Activated CD4-positive, alpha-beta T cell treated with anti-CD3 and anti-CD28 coated beads for 4 hours (primary cell): ENCODE measurements around the gene SLC25A48.

Experiments
- DNase-seq, 2 donors: peaks; one replicate each; pipeline ENCODE4 v3.0.0-alpha.2; 2020

The SLC25A48 gene

DNA sequence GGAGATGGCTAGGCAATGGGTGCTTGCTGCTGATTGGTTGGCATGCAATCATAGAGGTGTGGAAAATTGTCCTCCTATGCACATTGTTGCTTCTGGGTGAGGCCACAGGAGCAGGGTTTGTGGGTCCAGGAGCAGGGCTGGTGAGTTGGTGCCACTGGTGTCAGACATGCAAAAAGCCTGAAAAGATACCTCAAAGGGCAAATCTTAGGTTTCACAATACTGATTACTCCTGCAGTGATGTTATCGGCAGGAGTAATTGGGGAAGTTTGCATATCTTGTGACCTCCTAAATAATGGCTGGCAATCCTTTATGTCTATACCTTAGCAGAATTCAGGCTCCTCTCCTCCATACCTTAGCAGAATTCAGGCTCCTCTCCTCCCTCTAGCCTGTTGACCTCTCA, 25.2 kb downstream of the SLC25A48 start:
- no peak for DNase-seq

DNA sequence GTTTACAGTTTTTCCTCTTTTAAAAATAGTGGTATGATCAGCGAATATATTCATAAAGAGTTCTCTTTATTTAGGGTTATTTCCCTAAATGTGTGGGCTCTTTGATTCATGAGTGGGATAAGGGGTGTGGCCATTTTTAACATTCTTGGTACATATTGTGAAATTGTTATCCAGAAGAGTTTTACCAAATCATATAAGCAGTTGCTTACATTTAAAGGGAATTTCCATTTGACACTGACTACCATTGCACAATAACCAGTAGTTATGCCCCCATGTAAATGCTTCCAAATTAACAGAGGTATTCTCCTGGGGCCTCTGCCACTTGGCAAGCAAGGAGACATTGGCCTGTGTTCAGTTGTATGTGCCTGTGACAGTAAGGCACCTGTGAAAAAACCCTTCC, 27.2 kb downstream of the SLC25A48 start:
- DNase-seq, result no peak

DNA sequence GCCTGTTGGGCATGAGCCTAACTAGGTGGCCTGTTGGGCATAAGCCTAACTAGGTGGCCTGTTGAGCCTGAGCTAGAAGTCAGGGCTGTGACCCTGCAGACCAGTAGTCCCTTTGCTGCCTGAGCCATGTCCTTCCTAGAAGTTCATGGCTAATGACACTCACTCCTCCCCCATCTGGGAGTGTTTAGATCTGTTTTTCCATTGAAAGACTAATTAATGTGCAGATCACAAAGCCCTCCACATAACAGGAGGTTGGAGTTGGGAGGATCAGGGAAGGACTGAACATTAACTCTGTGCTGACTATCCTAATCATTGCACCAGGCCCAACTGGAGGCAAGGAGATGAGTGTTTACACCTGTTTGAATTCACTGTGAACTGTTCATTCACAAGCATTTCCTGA, 27.6 kb downstream of the SLC25A48 start:
- no peak for DNase-seq

DNA sequence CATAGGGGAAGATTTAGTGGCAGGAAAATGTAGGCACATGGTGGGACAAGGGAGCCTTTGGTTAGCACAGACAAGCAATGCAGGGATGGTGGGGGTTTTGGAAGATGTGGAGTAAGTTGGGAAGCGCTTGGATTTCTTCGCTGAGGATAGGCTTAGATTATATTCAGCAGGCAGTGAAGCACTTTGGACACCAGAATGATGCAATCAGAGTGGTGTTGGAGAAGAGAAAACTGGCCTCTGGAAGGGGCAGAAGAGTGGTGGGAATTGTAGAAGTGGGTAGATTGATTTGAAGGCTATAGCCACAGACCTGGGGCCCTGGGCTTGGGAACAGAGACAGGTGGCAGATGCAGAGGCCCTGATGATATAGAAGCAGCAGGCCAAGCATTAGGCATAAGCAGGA, 28.3 kb downstream of the SLC25A48 start:
- DNase-seq, result no peak

DNA sequence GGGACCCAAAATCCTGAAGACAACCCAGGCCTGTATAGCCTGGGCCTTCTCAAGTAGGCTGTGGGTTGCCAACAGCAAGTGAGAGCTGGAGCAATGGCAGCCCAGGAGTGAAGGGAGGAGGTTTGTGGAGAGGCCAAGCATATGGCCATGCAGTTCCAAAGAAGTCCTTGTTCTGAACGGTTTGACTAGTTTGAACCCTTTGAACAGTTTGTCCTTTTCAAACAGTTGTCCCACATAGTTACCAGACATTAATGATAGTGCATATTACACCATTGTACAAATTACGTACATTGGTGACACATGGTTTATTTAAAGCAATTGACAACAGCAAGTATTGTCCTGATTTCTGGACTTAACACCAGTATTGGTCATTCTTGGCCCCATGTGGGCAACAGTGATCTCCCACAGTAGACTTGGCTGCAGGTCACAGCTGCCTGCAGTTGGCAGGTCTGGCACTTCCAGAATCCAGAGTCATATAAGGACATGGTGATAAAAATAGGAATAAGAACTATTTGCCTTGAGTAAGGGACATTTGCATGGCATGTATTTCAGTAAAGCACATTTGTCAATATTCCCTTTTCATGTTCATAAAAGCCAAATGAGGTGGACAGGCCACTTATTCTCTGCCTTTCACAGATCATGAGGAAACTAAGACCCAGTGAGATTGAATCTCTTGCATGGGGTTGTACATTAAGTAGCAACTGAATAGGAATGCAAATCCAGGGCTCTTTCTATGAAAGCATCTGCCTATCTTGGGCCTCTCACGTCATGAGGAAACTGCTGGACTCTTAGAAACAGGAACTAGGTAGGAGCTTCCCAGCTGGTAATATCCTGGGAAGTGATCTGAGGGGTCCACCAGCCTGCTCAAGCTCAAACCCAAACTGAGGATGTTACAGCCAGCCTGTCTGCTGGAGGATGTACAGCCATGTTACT, 30.3 kb downstream of the SLC25A48 start:
- no peak for DNase-seq

DNA sequence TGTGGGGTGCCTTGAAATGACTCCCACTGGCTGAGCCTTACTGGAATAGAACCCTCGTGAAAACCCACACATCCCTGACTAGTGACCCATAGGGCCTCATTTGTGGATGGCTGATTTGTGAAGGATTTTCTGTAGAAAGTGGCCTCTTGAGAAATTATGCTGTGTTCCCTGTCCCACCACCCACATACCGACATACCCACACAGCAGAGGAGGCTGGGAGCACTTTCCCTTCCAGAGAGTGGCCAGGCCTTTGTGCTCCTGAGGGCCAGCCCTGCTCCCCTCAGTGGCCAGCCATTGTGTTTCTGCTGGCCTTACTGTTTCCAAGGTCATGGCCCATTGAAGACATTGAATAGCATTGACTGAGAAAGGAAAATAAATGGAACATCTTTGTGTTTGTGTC, 31.6 kb downstream of the SLC25A48 start:
- no peak for DNase-seq

DNA sequence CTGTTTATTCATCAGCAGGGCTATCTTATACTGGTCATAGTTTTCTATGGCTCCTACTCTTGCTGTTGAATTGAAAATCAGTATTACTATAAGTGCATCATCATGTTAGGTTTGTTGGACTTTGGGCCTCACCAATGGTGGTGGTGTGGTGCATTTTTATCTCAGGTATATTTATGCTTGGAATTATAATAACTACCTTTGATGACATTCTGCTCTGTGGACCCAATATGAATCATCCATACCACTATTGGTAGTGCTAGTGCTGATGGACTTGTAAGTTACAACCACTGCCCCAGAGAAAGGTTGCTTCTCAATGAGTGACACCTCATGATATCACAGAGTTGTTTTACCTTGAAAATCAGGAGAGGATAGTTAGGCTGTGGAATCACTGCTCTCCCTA, 33.1 kb downstream of the SLC25A48 start:
- DNase-seq, result no peak

DNA sequence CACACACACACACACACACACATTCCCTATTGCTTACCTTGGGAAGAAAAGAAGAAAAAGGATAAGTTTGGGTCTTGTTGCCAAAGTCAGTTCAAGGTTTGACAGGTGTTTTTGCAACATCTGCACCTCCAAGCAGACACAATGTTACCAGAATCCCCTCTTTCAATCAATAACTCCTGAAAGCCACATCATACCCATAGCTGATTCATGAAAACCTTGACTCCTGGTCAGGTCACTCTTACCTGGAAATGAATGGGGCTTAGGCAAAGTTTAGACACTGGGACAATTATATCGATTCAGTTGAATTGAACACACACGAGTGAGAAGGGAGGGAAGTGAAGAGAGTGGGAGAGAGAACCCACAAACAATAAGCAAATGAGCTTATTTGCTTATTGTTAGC, 34.2 kb downstream of the SLC25A48 start:
- DNase-seq, result no peak

DNA sequence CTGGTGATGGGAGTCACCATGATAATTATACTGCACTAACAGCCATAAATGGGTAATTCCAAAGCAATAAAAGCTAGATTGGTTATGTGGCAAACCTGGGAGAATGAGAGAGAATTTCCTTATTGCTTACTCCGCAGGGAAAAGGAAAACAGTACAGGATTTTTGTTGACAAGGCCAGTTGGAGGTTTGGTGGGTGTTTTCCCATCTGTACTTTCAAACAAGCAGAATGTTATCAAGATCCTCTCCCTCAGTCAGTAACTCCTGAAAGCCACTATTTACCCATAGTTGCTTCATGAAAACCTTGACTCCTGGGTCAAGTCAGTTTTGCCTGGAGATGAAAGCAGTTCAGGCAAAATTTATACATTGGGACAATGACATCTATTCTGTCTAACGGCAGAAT, 34.8 kb downstream of the SLC25A48 start:
- DNase-seq, result no peak

DNA sequence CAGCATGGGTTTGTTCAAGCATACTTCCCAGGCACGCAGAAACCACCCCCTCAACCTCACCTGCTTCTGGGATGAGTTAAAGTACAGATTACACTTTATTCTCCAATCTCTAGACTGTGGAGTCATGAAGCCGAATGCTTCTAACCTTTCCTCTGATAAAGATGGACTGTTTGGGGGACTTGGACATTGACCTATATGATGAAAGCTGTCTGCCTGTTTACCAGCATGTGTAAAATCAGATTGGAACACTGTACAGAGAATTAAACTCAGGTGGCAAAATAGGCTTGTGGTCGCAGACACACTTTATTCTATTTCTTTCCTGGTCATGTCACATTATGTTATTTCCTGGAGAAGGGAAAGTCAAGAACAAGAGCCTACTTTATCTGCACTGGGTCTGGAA, 35.5 kb downstream of the SLC25A48 start:
- DNase-seq, result no peak

DNA sequence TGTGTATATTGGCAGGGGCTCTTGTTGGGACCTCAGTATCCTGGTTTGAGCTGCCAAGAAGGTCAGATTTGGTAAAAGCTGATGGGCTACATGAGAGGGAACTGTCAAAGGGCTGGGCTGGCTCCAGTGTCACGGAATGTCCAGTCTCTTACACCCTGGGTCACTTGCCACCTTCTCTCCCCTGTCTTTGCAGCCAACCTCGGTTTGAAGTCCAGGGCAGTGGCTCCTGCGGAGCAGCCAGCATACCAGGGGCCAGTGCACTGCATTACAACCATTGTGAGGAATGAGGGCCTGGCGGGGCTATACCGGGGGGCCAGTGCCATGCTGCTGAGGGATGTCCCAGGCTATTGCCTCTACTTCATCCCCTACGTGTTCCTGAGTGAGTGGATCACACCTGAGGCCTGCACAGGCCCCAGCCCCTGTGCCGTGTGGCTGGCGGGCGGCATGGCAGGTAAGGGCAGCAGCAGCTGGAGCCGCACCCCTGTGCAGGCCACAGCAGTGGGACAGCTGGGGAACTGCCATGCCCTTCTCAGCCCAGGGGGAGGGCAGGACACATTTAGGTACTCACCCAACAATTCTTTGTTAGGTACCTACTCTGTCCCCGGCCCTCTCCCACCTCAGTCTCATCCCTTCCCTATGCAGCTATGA, 36.9 kb downstream of the SLC25A48 start:
- no peak for DNase-seq

DNA sequence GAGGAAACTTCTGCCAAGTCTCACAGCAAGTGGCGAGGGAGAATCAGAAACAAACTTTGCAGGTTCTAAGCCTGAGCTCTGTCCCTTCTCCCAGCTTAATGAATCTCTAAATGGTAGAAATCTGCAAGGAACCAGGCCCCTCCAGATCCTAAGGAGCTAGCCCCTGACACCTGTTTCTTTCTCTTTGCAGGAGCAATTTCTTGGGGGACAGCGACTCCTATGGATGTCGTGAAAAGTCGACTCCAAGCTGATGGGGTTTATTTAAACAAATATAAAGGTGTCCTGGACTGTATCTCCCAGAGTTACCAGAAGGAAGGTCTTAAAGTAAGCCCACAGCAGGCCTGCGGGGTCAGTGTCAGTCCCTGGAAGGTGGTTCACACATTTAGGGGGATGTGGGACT, 39.4 kb downstream of the SLC25A48 start:
- no peak for DNase-seq

DNA sequence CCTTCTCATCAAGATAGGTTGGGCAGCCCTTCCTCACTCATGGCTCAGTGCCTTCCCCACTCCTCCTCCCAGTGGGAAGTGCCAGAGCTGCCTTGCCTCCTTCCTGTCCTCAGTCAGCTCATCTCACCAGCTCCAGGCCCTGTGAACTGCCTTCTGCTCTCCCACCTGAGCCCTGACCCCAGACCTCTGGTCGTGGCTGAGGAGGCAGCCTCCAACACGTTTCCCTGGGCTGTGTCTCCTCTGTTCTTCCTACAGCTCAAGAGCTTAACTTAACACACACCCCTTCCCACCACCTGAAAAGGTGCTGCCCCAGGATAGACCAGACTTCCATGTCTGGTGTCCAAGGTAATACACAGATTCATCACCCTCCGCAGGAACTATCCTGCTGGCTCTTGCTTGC, 40.0 kb downstream of the SLC25A48 start:
- no peak for DNase-seq

DNA sequence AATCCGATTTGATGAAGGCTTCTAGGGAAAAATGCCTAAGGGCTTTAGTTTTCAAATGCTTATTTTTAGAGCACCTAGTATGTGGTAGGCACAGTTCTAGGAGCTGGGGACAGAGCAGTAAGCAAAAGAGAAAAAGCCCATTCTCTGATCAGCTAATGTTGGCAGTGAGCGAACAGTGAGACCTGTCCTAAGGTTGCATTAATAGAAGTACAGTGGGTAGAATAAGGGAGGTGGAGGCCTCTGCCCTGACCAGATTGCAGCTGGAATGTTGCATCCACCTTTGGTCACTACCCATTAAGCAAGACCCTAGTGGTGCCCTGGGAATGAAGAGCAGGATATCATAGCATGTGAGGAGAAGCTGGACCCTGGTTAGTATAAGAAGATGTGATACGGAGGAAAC, 41.1 kb downstream of the SLC25A48 start:
- DNase-seq, result no peak

DNA sequence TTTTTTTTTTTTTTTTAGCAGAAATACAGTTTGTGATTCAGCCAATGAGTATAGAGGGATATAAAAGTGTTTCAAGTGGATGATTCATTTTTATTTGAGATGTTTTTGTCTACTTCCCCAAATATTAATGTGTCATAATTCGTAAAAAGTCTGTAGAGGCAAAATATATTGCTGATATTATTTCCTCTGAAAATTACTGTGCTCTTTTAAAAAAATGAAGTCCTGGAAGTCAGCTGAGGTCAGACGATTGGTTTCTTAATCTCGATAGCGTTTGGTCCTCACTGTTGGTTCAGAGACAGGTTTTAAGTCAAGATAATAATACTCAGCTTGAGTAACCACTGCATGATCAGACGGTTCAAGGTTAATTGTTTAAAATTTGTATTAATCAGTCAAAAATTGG, 41.7 kb downstream of the SLC25A48 start:
- DNase-seq, result no peak

DNA sequence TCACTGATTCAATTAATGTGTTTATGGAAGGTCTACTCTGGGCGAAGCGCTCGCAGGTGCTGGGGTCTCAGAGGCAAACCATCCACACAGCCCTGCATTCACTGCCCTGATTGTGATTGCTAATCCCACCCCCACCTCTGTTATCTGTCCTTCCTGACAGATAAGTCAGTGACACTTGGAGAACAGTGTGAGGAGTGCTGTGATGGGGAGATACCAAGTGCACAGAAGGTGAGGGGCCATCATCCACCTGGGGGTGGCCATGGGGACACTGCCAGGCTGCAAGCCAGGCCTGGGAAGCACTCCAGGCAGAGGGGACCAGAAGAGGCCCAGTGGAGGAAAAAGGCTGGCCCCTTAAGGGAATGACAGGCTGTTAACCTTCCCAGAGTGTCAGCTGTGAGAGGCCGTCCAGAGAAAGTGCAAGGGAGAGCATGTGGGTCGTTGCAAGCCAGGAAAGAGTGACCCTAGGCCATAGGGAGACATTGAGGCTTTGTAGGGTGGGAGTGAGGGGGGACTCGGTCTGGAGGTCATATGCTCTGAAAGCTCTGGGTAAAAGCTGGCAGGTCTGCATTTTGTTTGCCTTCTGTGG, 43.2 kb downstream of the SLC25A48 start:
- no peak for DNase-seq

DNA sequence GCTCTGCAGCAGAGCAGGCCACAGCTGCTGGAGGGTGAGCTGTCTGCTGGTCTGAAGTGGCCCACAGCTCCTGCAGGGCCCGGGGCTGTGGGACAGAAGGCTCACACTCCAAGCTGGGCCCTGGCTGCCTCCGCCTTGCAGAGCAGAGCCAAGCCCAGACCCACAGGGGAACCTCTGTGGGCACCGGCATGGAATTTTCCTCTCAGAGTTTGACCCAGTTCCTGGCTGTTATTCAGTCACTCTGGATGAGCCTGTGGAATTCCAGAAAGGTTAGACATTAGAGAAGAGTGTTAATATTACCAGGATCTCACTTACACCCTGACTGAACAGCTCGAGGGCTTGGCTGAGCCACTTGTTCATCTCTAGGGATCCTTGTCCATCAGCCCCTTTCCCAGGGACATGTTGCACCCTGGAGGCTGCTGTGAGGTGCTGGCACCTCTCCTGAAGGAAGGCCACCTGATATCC, 43.7 kb downstream of the SLC25A48 start:
- no peak for DNase-seq

DNA sequence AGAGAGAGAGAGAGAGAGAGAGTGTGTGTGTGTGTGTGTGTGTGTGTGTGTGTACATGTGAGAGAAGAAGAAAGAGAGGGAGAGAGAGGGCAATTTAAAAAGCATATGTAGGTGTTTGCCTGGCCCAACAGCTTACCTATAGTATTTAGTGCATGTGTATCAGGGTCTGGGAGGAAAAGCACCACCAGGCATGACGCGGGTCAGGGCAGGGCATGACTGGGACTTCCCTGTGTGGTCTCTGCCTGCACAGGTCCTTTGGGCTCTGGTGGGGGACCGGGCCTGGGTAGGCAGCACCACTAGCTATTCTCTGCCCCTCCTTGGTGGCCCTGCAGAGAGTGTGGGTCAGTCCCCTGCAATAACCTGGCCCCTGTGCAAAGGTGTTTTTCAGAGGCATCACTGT, 45.1 kb downstream of the SLC25A48 start:
- DNase-seq, result no peak

DNA sequence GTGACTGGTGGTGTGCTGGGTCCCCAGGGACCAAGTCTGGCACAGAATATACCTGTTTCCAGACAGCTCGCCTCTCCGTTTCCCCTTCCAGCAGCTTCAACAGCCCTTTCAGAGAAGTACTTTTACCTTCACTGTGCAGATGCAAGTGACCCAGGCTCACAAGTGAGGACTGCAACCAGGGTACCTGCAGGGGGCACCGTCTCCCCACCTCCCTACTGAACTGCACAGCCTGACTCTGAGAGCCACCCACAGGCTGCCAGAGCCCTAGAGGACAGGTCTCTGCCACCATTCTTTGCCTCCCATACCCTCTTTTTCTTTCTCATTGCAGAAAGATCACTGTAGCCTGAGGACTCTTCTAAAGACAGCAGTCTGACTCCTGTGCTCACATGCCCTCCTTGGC, 45.8 kb downstream of the SLC25A48 start:
- DNase-seq, result no peak

DNA sequence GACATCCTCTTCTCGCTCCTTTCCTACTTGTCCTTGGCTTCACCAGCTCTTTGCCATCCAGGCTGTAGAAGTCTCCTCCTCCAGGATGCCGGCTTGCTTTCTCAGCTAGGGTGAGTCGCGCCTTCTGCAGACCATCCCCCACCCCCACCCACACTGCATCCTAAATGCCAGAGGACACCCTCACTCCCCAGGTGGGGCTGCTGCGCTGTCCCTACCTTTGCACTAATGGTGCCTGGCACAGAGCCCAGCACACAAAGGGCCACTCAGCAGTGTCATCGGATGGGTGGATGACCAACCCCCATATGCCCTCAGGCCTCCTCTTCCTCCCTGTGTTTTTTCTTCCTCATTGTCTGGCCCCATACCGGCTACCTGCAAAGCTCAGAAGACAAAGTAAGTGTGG, 46.3 kb downstream of the SLC25A48 start:
- DNase-seq, result no peak

DNA sequence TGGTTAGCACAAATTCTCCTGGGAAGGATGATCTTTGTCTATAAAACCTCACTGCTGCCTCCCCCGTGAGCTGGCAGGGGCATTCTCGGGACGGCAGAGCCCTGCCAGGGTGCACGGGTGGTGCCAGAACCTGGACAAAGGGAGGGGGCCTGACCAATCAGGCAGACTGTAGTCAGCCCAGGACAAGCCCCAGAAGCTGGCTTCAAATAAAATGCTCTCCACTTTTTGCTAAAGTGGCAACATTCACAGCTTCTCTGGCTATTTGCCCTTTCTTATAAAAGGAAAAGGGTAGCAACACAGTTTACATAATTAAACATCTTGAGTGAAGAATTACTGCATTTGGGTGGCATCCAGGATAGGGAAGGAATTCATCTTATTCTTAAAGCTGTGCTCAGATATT, 46.8 kb downstream of the SLC25A48 start:
- DNase-seq, result no peak

DNA sequence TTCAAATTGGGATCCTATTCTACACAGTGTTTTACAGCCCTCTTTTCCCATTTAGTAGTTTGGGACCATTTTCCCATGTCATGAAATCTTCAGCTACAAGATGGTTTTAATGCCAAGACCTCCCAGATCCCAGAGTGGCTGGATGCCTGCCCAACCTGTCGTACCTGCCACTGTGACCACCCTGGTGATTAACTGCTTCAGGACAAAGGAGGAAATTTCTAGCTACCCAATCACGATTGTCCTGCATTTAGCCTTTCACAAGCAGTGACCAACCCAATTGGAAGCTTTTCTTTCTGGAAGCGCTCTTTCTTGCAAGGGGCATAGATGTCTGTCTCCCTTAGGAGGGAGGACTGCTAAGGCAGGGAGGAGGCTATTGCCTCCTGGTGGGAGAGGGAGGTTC, 47.4 kb downstream of the SLC25A48 start:
- DNase-seq, result no peak

DNA sequence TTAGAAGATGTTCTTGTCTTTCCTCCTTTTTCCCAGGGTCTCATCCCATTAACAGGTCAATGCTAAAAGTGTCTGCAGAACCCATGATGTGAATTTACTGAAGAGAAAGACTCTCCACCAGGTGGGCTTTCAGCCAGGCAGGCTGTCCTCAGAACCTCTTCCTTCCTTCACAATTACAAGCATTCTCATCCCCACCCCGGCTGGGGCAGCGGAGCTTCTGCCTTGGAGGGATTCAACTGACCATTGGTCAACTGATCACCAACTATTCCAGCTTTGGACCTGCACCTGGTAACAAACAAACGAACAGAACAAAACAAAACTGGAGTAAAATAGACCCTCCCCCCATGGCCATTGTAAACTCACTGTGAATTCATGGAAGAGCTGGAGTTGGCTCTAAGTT, 48.6 kb downstream of the SLC25A48 start:
- no peak for DNase-seq

DNA sequence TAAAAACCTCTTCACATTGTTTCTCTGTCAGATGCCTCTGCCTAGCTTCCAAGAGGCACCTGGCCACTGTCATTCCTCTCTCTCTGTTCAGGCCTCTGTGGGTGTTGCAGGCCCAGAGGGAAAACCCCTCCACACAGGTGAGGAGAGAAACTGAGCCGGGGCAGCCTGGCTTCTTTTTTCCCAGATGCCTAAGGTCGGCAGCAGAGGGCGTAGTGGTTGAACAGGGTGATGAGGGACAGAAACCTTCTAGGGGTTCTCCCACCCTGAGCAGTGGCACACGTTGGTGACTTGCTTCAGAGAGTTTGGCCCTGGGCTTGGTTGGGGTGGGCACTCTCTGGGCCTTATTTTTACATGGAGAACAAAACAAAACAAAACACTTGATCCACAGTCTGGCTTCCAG, 49.0 kb downstream of the SLC25A48 start:
- no peak for DNase-seq
